GM12878 (cell line): Measurements from ENCODE around the gene SPTLC3. TPM values are rescaled to one million over a fixed set of nuclear protein-coding genes. Genes with fewer than 3 reads are reported as not detected.

ENCODE experiments used
- ATAC-seq: fragments of 200-7000 bp; cut with Tn5 transposase; 3 replicates; pipeline ENCODE4 v1.9.1; 2020; ENCODE audit warnings: mild to moderate bottlenecking, moderate library complexity
- BruUV-seq: library from RNA; stranded (reverse); fragments of 400-500 nt; replicated peaks from 2 replicates; lab custom pipeline; 2021; lab: Mats Ljungman, UMichigan
- CTCF ChIA-PET: fragments of 300-600 bp; sonication (Branson Sonifier 250); formaldehyde crosslinking; extraction: SDS; loops from one replicate; lab custom pipeline; 2021; ENCODE audit warnings: inconsistent platforms; lab: Yijun Ruan, JAX
- POLR2A ChIA-PET: fragments of 350-600 bp; formaldehyde crosslinking; extraction: SDS; loops from one replicate; lab custom pipeline; 2021; ENCODE audit warnings: inconsistent platforms; lab: Charles Lee
- RAD21 ChIA-PET: fragments of 300-600 bp; sonication (Branson Sonifier 250); formaldehyde crosslinking; loops from one replicate; lab custom pipeline; 2023; ENCODE audit warnings: antibody characterized with exemption; ENCODE audit not compliant: unreplicated experiment; lab: Charles Lee
- SMC1A ChIA-PET: fragments of 300-600 bp; sonication (Branson Sonifier 250); formaldehyde crosslinking; loops from one replicate; lab custom pipeline; 2023; ENCODE audit not compliant: unreplicated experiment, uncharacterized antibody; lab: Charles Lee
- DNase-seq: peaks from one replicate; pipeline ENCODE4 v3.0.0-alpha.2; 2011; ENCODE audit warnings: low read depth, low spot score
- FAIRE-seq: peaks from 3 replicates; lab custom pipeline; 2011; peaks lifted over from hg19 to GRCh38; lab: Jason Lieb, UNC
- H2AFZ ChIP-seq: 2 replicates; pipeline ENCODE4 v1.6.0; 2011; ENCODE audit warnings: low read depth, low read length, control low read depth; ENCODE audit not compliant: control insufficient read depth
- H3K27ac ChIP-seq: 2 replicates; pipeline ENCODE4 v1.5.1; 2011; ENCODE audit warnings: control low read depth; ENCODE audit not compliant: control insufficient read depth, insufficient read depth
- H3K27me3 ChIP-seq, 2 experiments: replicated peaks in 1 of 2; 2 replicates each; pipeline versions ENCODE4 v1.6.0 to v1.6.1; 2011; ENCODE audit warnings: low read length in 1 of 2; ENCODE audit not compliant: control insufficient read depth in 2 of 2, insufficient read depth in 2 of 2
- H3K36me3 ChIP-seq, 2 experiments: 2 replicates each; pipeline ENCODE4 v1.5.1; 2011; ENCODE audit warnings: low read length in 1 of 2; ENCODE audit not compliant: control insufficient read depth in 2 of 2, insufficient read depth in 2 of 2
- H3K4me1 ChIP-seq: 2 replicates; pipeline ENCODE4 v1.6.1; 2011; ENCODE audit warnings: mild to moderate bottlenecking, low read length, moderate library complexity, mixed read lengths; ENCODE audit not compliant: control insufficient read depth, insufficient read depth
- H3K4me2 ChIP-seq: 2 replicates; pipeline ENCODE4 v1.6.0; 2011; ENCODE audit warnings: control low read depth; ENCODE audit not compliant: control insufficient read depth, insufficient read depth
- H3K4me3 ChIP-seq: fragments of 200-600 bp; sonication (generic); 2 replicates; pipeline ENCODE4 v1.5.1; 2016
- H3K79me2 ChIP-seq: 2 replicates; pipeline ENCODE4 v1.6.0; 2011; ENCODE audit warnings: low read length; ENCODE audit not compliant: control insufficient read depth, insufficient read depth
- H3K9ac ChIP-seq: 2 replicates; pipeline ENCODE4 v1.8.0; 2011; ENCODE audit warnings: low read length, control low read depth, mixed read lengths; ENCODE audit not compliant: control insufficient read depth, insufficient read depth
- H3K9me3 ChIP-seq: replicated peaks from 3 replicates; pipeline ENCODE4 v1.5.1; 2011; ENCODE audit warnings: mild to moderate bottlenecking, low read length; ENCODE audit not compliant: control insufficient read depth, insufficient read depth
- H4K20me1 ChIP-seq: 2 replicates; pipeline ENCODE4 v1.6.0; 2011; ENCODE audit not compliant: control insufficient read depth, insufficient read depth
- NFXL1 ChIP-seq: fragments of 450-650 bp; IDR thresholded peaks from 2 replicates; pipeline ENCODE4 v1.6.1; 2017; ENCODE audit warnings: antibody characterized with exemption, mild to moderate bottlenecking, borderline replicate concordance
- YBX1 ChIP-seq: fragments of 450-650 bp; IDR thresholded peaks from 2 replicates; pipeline ENCODE4 v1.6.1; 2016; ENCODE audit warnings: antibody characterized with exemption
- WGBS: methylation state at CpG from one replicate; pipeline ENCODE4 v1.1.6; 2016; ENCODE audit warnings: low lambda C conversion rate; ENCODE audit not compliant: insufficient replicate concordance, insufficient coverage; ENCODE audit errors: missing lambda C conversion rate; 5-methylcytosine and 5-hydroxymethylcytosine counted together
- in situ Hi-C: fragments of 300-500 bp; cut with MboI; formaldehyde crosslinking; loops from 9 replicates; pipeline ENCODE4 v1.14.3; 2018; ENCODE audit warnings: mixed read lengths
- intact Hi-C: fragments of 100-400 bp; cut with micrococcal nuclease; formaldehyde crosslinking; loops from one replicate; pipeline ENCODE4 v1.14.2; 2022; ENCODE audit not compliant: unreplicated experiment
- polyA plus RNA-seq, 11 experiments: library from polyadenylated mRNA; depleted of rRNA in 4 of 11; unstranded in 6 of 11; stranded (reverse) in 5 of 11; fragments of >200 nt; fragmentation: Nextera tagmentation in 4 of 11; fragmentation: Illumina TruSeq in 1 of 11; extraction: Ambion mirVana in 4 of 11; extraction: Trizol in 1 of 11; gene quantifications; 1 replicate in 1 of 11; 2 replicates in 10 of 11; pipeline versions ENCODE4 v1.2.1 to v1.2.3, GENCODE V29; 2011 to 2016; ENCODE audit warnings: inconsistent platforms in 2 of 11, missing spikeins in 2 of 11, low read depth in 1 of 11
- total RNA-seq, 4 experiments: library from RNA; depleted of rRNA in 3 of 4; stranded (reverse); fragments of >200 nt in 3 of 4; fragmentation: Illumina TruSeq in 1 of 4; extraction: Trizol in 1 of 4; gene quantifications; 2 replicates each; pipeline versions ENCODE4 v1.2.1 to v1.2.3, GENCODE V29; 2013 to 2021
- TF ChIP-seq, protein P1 (sequence below): fragments of 150-350 bp; IDR thresholded peaks from 2 replicates; pipeline ENCODE4 v1.6.1; 2014; ENCODE audit warnings: mild to moderate bottlenecking, low read depth, low read length
- TF ChIP-seq, protein P2 (sequence below): IDR thresholded peaks from 2 replicates; pipeline ENCODE4 v1.6.1; 2012; ENCODE audit warnings: low read depth, low read length, improper control_type of control experiment
- TF ChIP-seq, protein P3 (sequence below): fragments of 450-650 bp; IDR thresholded peaks from 2 replicates; pipeline ENCODE4 v1.6.1; 2017; ENCODE audit warnings: borderline replicate concordance

The SPTLC3 gene
- total and polyA plus RNA-seq, 10 of the 15 experiments (the other 5 are each of a cell fraction or from before 2014, with no cell fraction given): 0.04 to 0.29 (median 0.06) TPM; not detected in 7

DNA sequence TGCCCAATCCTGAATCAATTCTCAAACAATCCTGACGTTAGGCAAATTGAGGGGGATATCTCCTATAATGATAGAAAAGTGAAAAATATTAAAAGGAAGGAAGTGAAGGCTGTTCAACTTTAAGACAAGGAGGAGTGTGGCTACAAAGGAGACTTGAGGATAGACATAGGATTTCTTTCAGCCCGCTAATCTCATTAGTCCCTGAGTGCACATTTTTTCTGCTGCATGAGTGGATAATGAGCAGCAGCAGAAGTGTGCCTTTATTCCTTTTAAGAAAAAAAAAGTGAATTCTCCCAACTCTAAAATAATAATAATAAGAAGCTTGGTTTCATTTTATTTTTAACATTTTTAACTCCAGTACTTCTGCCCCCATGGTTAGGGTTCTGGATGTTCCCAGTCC lies 102.0 kb downstream of the SPTLC3 start:
- ChIA-PET RAD21 (interaction anchor here (1.1 to 1.5 kb wide), 2 partner anchors 11 to 186 kb away, joined by 3 to 4 read pairs; no protein-coding TSS in a partner anchor), POLR2A (no interaction called here), SMC1A (interaction anchor here (0.9 to 2.9 kb wide), 4 partner anchors 8 to 436 kb away, joined by 3 to 10 read pairs (median 7); no protein-coding TSS in a partner anchor), CTCF (interaction anchor here (0.7 to 5.0 kb wide), 8 partner anchors 10 to 1199 kb away, joined by 3 to 37 read pairs (median 3); no protein-coding TSS in a partner anchor)
- Histone ChIP-seq H3K4me1 (no peaks in the 10 kb centered on the region), H3K27me3 (no peaks in the 10 kb centered on the region; a peak in 1 of 4 replicates), H3K79me2 (no peaks in the 10 kb centered on the region), H3K9ac (no peak overlapping the region), H3K4me2 (no peak overlapping the region), H3K36me3 (no peaks in the 10 kb centered on the region), H2AFZ (no peak overlapping the region), H3K27ac (no peak overlapping the region), H3K4me3 (no peak overlapping the region), H3K9me3 (no peaks in the 10 kb centered on the region), H4K20me1 (no peaks in the 10 kb centered on the region)
- in situ Hi-C loops: loop anchor here (10.0 kb wide), 2 partner anchors 184 to 1426 kb away; no protein-coding TSS in a partner anchor
- ATAC-seq (no peak), FAIRE-seq (no peak), DNase-seq (no peak)
- intact Hi-C loops: loop anchor here (10.0 kb wide), 2 partner anchors 334 to 944 kb away; no protein-coding TSS in a partner anchor
- TF ChIP-seq, protein P1, sequence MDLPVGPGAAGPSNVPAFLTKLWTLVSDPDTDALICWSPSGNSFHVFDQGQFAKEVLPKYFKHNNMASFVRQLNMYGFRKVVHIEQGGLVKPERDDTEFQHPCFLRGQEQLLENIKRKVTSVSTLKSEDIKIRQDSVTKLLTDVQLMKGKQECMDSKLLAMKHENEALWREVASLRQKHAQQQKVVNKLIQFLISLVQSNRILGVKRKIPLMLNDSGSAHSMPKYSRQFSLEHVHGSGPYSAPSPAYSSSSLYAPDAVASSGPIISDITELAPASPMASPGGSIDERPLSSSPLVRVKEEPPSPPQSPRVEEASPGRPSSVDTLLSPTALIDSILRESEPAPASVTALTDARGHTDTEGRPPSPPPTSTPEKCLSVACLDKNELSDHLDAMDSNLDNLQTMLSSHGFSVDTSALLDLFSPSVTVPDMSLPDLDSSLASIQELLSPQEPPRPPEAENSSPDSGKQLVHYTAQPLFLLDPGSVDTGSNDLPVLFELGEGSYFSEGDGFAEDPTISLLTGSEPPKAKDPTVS: no peak
- TF ChIP-seq, protein P2, sequence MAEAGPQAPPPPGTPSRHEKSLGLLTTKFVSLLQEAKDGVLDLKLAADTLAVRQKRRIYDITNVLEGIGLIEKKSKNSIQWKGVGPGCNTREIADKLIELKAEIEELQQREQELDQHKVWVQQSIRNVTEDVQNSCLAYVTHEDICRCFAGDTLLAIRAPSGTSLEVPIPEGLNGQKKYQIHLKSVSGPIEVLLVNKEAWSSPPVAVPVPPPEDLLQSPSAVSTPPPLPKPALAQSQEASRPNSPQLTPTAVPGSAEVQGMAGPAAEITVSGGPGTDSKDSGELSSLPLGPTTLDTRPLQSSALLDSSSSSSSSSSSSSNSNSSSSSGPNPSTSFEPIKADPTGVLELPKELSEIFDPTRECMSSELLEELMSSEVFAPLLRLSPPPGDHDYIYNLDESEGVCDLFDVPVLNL: no peak
- no peak for TF ChIP-seq NFXL1
- no peak for TF ChIP-seq YBX1
- TF ChIP-seq, protein P3, sequence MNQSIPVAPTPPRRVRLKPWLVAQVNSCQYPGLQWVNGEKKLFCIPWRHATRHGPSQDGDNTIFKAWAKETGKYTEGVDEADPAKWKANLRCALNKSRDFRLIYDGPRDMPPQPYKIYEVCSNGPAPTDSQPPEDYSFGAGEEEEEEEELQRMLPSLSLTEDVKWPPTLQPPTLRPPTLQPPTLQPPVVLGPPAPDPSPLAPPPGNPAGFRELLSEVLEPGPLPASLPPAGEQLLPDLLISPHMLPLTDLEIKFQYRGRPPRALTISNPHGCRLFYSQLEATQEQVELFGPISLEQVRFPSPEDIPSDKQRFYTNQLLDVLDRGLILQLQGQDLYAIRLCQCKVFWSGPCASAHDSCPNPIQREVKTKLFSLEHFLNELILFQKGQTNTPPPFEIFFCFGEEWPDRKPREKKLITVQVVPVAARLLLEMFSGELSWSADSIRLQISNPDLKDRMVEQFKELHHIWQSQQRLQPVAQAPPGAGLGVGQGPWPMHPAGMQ: no peak
- no TSS peak for BruUV-seq
- WGBS: 45% methylated on average over 2 of the region's 2 CpGs
